Measurements from ENCODE around the gene MDM2. TPM values are rescaled to one million over a fixed set of nuclear protein-coding genes. Genes with fewer than 3 reads are reported as not detected.
"Not testable (repeated sequence)": the region's sequence is repeated elsewhere in the genome, so short reads cannot be mapped to it uniquely, and the experiment has no call there.

The MDM2 gene
- total RNA-seq, 1 experiment from 2014 or later: 85.5 TPM

DNA sequence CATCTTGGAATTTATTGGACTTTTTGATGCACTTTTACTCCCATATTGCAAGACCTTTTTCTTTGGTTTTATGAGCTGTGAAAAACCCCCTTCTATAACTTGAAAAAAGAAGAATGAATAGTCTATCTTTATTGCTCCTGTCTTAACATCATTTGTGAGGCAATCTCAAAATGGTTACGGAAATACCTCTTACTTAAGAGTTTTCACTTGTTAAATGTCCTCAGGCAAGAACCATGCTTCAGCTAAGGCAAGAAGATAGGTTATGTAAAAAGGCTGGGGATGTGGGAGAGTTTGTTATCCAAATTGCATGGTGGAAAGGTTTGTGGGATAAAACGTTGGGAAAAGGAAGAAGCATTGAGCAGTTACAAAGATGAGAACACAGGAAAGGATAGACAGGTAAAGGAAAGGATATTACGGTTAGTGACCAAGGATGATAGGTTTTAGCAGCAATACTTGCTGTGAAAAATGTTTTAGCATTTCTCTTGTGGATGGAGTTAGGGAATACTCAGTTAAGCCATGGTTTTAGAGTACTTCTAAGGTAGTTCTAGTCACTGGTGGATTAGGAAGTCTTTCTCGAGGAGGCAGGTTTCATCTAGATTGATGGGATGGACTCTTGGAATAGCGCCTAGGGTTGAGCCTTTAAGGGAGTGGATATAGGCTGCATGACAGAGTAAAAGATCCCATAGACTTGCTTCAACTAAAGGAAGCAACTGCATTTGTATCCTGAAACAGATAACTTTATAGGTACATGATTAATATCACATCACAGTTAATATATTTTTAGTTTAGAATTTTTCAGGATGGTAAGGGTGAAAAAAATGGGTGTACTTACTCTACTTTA is 30.3 kb downstream of the MDM2 start:
- Histone ChIP-seq H3K27ac (no peak overlapping the region), H3K36me3 (peaks cover 81% of the 10 kb centered on the region)

GRCh38 chr12:68839183-68840147 is 31.5 kb downstream of the MDM2 start:
- Histone ChIP-seq H3K9me3 (replicated peaks) (no peaks in the 10 kb centered on the region), H3K27me3 (no peaks in the 10 kb centered on the region), H3K4me1 (no peaks in the 10 kb centered on the region), H3K27ac (no peak overlapping the region), H3K36me3 (peaks cover 78% of the 10 kb centered on the region), H3K4me3 (no peak overlapping the region)
- DNase-seq: no peak

More for the DNA sequence above, 30.3 kb downstream of the MDM2 start:
- Histone ChIP-seq H3K9me3 (replicated peaks) (no peaks in the 10 kb centered on the region), H3K27me3 (no peaks in the 10 kb centered on the region), H3K4me1 (no peaks in the 10 kb centered on the region), H3K4me3 (no peak overlapping the region)
- no peak for DNase-seq

GRCh38 chr12:68841175-68841574 is 33.2 kb downstream of the MDM2 start:
- H3K36me3 ChIP-seq: peaks cover 67% of the 10 kb centered on the region
- H3K4me1 ChIP-seq; H3K27me3 ChIP-seq; H3K4me3 ChIP-seq; H3K9me3 ChIP-seq (replicated peaks); DNase-seq; H3K27ac ChIP-seq: not testable (repeated sequence)

- Histone ChIP-seq H3K27me3 (no peaks in the 10 kb centered on the region), H3K4me3 (no peak overlapping the region), H3K27ac (no peak overlapping the region), H3K9me3 (replicated peaks) (no peaks in the 10 kb centered on the region), H3K4me1 (no peaks in the 10 kb centered on the region), H3K36me3 (peaks cover 62% of the 10 kb centered on the region)
- no peak for DNase-seq
Measured at GRCh38 chr12:68841717-68842116, 33.7 kb downstream of the MDM2 start.

- H3K9me3 ChIP-seq (replicated peaks): no peaks in the 10 kb centered on the region
- H3K4me1 ChIP-seq: no peaks in the 10 kb centered on the region
- DNase-seq: no peak
- no peak overlapping the region for H3K27ac ChIP-seq
- H3K4me3 ChIP-seq: no peak overlapping the region
- H3K36me3 ChIP-seq: peaks cover 61% of the 10 kb centered on the region
- H3K27me3 ChIP-seq: no peaks in the 10 kb centered on the region
Measured at GRCh38 chr12:68842123-68842522, 34.1 kb downstream of the MDM2 start.

- Histone ChIP-seq H3K4me3 (no peak overlapping the region), H3K9me3 (replicated peaks) (no peaks in the 10 kb centered on the region), H3K27me3 (no peaks in the 10 kb centered on the region), H3K36me3 (peaks cover 52% of the 10 kb centered on the region), H3K27ac (no peak overlapping the region), H3K4me1 (no peaks in the 10 kb centered on the region)
- DNase-seq: no peak
Measured at GRCh38 chr12:68842784-68843567, 35.0 kb downstream of the MDM2 start.

- Histone ChIP-seq H3K36me3 (peaks cover 38% of the 10 kb centered on the region), H3K9me3 (replicated peaks) (no peaks in the 10 kb centered on the region), H3K27me3 (no peaks in the 10 kb centered on the region), H3K27ac (no peak overlapping the region), H3K4me1 (no peaks in the 10 kb centered on the region), H3K4me3 (no peak overlapping the region)
- no peak for DNase-seq
Measured at GRCh38 chr12:68844318-68844745, 36.4 kb downstream of the MDM2 start.

- H3K4me3 ChIP-seq: no peak overlapping the region
- H3K36me3 ChIP-seq: peaks cover 31% of the 10 kb centered on the region
- H3K27me3 ChIP-seq: no peaks in the 10 kb centered on the region
- H3K27ac ChIP-seq: no peak overlapping the region
- no peaks in the 10 kb centered on the region for H3K9me3 ChIP-seq (replicated peaks)
- no peaks in the 10 kb centered on the region for H3K4me1 ChIP-seq
- DNase-seq: no peak
Measured at GRCh38 chr12:68844788-68845695, 37.1 kb downstream of the MDM2 start.

GRCh38 chr12:68846811-68847210 is 38.8 kb downstream of the MDM2 start:
- H3K36me3 ChIP-seq: peaks cover 16% of the 10 kb centered on the region
- no peaks in the 10 kb centered on the region for H3K4me1 ChIP-seq
- no peak overlapping the region for H3K4me3 ChIP-seq
- H3K9me3 ChIP-seq (replicated peaks): no peaks in the 10 kb centered on the region
- H3K27ac ChIP-seq: no peak overlapping the region
- no peak for DNase-seq
- no peaks in the 10 kb centered on the region for H3K27me3 ChIP-seq

DNA sequence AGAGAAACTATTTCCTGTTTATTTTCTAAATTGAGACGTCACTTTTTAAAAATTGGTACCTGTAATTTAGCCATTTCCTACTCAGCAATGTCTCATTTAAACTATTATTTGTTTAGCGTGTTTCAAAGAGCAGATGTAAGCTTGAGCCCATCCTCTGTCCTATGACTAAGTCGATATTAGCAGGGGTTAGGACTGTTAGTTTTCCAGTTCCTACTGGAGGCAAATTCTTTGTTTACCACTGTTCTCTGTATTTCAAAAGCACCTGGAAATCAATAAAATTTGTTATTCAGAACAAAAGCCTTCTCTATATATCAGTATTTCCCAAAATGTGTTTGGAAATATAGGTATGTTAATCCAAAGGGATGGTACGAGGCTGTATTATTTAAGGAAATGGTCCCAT is 42.4 kb downstream of the MDM2 start:
- H3K27ac ChIP-seq: no peak overlapping the region
- 0 out of 2 replicates have a peak, but pooled peaks cover 2% of the 10 kb centered on the region for H3K36me3 ChIP-seq
- no peak for DNase-seq
- no peaks in the 10 kb centered on the region for H3K4me1 ChIP-seq
- H3K27me3 ChIP-seq: no peaks in the 10 kb centered on the region
- H3K9me3 ChIP-seq (replicated peaks): no peaks in the 10 kb centered on the region
- no peak overlapping the region for H3K4me3 ChIP-seq

GRCh38 chr12:68851592-68852306 is 43.8 kb downstream of the MDM2 start:
- DNase-seq: no peak
- H3K4me3 ChIP-seq: no peak overlapping the region
- H3K4me1 ChIP-seq: no peaks in the 10 kb centered on the region
- H3K27ac ChIP-seq: no peak overlapping the region
- H3K9me3 ChIP-seq (replicated peaks): no peaks in the 10 kb centered on the region
- H3K27me3 ChIP-seq: no peaks in the 10 kb centered on the region
- no peaks in the 10 kb centered on the region for H3K36me3 ChIP-seq

DNA sequence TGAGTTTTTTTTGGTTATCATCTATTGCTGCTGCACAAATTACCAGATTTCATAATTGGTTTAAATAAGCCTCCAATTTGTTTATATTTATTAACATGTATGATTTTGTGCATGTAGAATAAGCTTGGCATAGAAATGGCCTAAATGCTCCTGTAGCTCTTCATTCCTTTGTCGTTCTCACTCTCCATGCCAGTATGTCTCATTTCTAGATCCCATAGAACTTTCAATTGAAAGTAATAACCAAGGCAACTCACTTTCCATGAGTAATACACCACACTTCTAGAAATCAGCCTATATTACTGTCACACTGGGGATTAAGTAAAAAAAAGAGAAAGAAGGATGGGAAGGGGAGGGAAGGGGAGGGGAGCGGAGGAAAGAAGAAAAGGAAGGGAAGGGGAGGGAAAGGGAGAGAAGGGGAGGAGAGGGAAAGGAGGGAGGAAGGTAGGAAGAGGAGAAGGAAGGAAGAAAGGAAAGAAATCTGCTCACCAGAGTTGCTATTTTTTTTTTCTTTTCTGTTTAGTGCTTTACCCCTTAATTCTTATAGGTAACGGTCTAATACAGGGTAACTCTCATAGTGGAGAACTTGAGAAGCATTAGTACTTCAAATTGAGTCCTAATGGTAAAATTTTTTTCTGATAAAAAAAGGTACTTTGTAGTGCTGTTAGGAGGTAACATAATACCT is 45.6 kb downstream of the MDM2 start:
- no peak for DNase-seq
- H3K36me3 ChIP-seq: no peaks in the 10 kb centered on the region
- no peaks in the 10 kb centered on the region for H3K4me1 ChIP-seq
- H3K27ac ChIP-seq: no peak overlapping the region
- H3K9me3 ChIP-seq (replicated peaks): no peaks in the 10 kb centered on the region
- H3K4me3 ChIP-seq: no peak overlapping the region
- H3K27me3 ChIP-seq: no peaks in the 10 kb centered on the region

DNA sequence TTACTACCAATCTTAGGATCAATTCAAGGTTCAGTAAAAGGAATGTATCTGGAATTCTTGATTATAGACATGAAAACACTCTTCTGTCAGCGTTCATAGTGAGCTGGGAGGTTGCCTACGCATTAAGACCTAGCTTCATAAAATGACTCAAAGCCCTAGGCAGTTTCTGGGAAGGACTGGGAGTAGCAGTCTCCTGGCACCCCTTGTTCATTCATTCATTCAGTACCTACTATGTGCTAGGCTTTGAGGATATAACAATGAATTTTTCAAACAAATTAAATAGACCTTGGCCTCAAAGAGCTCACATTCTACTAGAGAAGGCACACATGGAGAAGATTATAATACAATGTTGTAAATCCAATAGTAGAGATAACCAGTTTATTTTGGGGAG is 46.1 kb downstream of the MDM2 start:
- Histone ChIP-seq H3K36me3 (no peaks in the 10 kb centered on the region), H3K27me3 (no peaks in the 10 kb centered on the region), H3K9me3 (replicated peaks) (no peaks in the 10 kb centered on the region), H3K27ac (no peak overlapping the region), H3K4me3 (no peak overlapping the region), H3K4me1 (no peaks in the 10 kb centered on the region)
- no peak for DNase-seq
